Neural cell (in vitro differentiated cells): ENCODE measurements around the gene DCAF12L2. TPM values are rescaled to one million over a fixed set of nuclear protein-coding genes. Genes with fewer than 3 reads are reported as not detected.
"Not testable (repeated sequence)": the region's sequence is repeated elsewhere in the genome, so short reads cannot be mapped to it uniquely, and the experiment has no call there.

Experiments used
- H2AFZ ChIP-seq: fragments of 200-600, 300-800 bp; sonication (generic), shearing (Covaris generic); 2 replicates; pipeline ENCODE4 v1.6.0; 2014; ENCODE audit warnings: low read depth, mild to moderate bottlenecking, antibody characterized with exemption, low read length, moderate library complexity
- H3F3A ChIP-seq: fragments of 200-600 bp; shearing (Covaris generic); 2 replicates; pipeline ENCODE4 v1.6.1; 2016; ENCODE audit warnings: mild to moderate bottlenecking, moderate library complexity, mixed read lengths, antibody characterized with exemption, low read length; ENCODE audit not compliant: insufficient read depth, poor library complexity, severe bottlenecking
- H3K27ac ChIP-seq: fragments of 200-600, 300-800 bp; sonication (generic), shearing (Covaris generic); 2 replicates; pipeline ENCODE4 v1.5.1; 2014; ENCODE audit warnings: mild to moderate bottlenecking, low read length, moderate library complexity
- H3K27me3 ChIP-seq: fragments of 300-800, 200-600 bp; sonication (generic), shearing (Covaris generic); 2 replicates; pipeline ENCODE4 v1.6.0; 2014; ENCODE audit warnings: mild to moderate bottlenecking, low read depth, low read length, moderate library complexity; ENCODE audit not compliant: insufficient read depth
- H3K36me3 ChIP-seq: fragments of 300-800, 200-600 bp; sonication (generic), shearing (Covaris generic); 2 replicates; pipeline ENCODE4 v1.5.1; 2014; ENCODE audit warnings: mild to moderate bottlenecking, antibody characterized with exemption, low read length, moderate library complexity; ENCODE audit not compliant: insufficient read depth
- H3K4me2 ChIP-seq: fragments of 300-800, 200-600 bp; sonication (generic), shearing (Covaris generic); 2 replicates; pipeline ENCODE4 v1.6.0; 2014; ENCODE audit warnings: mild to moderate bottlenecking, low read length
- H3K4me3 ChIP-seq: fragments of 300-800, 200-600 bp; sonication (generic), shearing (Covaris generic); 2 replicates; pipeline ENCODE4 v1.5.1; 2014; ENCODE audit warnings: mild to moderate bottlenecking, low read length, moderate library complexity
- H3K79me2 ChIP-seq: fragments of 200-600 bp; shearing (Covaris generic); replicated peaks from 2 replicates; pipeline ENCODE4 v1.6.0; 2014; ENCODE audit warnings: mild to moderate bottlenecking, low read length, moderate library complexity; ENCODE audit not compliant: insufficient read depth
- H3K9ac ChIP-seq: fragments of 300-800, 200-600 bp; sonication (generic), shearing (Covaris generic); 2 replicates; pipeline ENCODE4 v1.6.1; 2016; ENCODE audit warnings: mild to moderate bottlenecking, low read length, mixed read lengths
- H3K9me2 ChIP-seq: fragments of 200-600 bp; shearing (Covaris generic); 2 replicates; pipeline ENCODE4 v1.6.1; 2016; ENCODE audit warnings: mild to moderate bottlenecking, low read length, mixed read lengths; ENCODE audit not compliant: insufficient read depth
- H3K9me3 ChIP-seq: fragments of 200-600, 300-800 bp; sonication (generic), shearing (Covaris generic); 2 replicates; pipeline ENCODE4 v1.6.1; 2016; ENCODE audit warnings: mild to moderate bottlenecking, mixed run types, low read length, moderate library complexity, mixed read lengths
- H4K20me1 ChIP-seq: fragments of 200-600 bp; shearing (Covaris generic); 2 replicates; pipeline ENCODE4 v1.6.1; 2016; ENCODE audit warnings: mild to moderate bottlenecking, mixed run types; ENCODE audit not compliant: insufficient read depth
- EP300 ChIP-seq: fragments of 450-650 bp; conservative IDR thresholded peaks from 2 replicates; pipeline ENCODE4 v1.6.1; 2014; ENCODE audit warnings: antibody characterized with exemption, mild to moderate bottlenecking, moderate library complexity; ENCODE audit not compliant: poor library complexity, severe bottlenecking
- EZH2 ChIP-seq: fragments of 200-600, 300-800 bp; shearing (Covaris generic), sonication (generic); IDR thresholded peaks from 2 replicates; pipeline ENCODE4 v1.6.1; 2014; ENCODE audit warnings: antibody characterized with exemption, low read length, borderline replicate concordance, mild to moderate bottlenecking; ENCODE audit not compliant: insufficient read depth, poor library complexity, severe bottlenecking
- MXI1 ChIP-seq: fragments of 450-650 bp; conservative IDR thresholded peaks from 2 replicates; pipeline ENCODE4 v1.6.1; 2014; ENCODE audit warnings: antibody characterized with exemption, mild to moderate bottlenecking; ENCODE audit not compliant: poor library complexity, severe bottlenecking
- POLR2AphosphoS5 ChIP-seq: IDR thresholded peaks from 2 replicates; pipeline ENCODE4 v1.6.1; 2012
- RAD21 ChIP-seq: fragments of 450-650 bp; conservative IDR thresholded peaks from 2 replicates; pipeline ENCODE4 v1.6.1; 2014; ENCODE audit warnings: antibody characterized with exemption, mild to moderate bottlenecking, moderate library complexity
- SMC3 ChIP-seq: fragments of 450-650 bp; conservative IDR thresholded peaks from 2 replicates; pipeline ENCODE4 v1.6.1; 2014; ENCODE audit warnings: antibody characterized with exemption, mild to moderate bottlenecking, moderate library complexity; ENCODE audit not compliant: poor library complexity
- TAF1 ChIP-seq: IDR thresholded peaks from 2 replicates; pipeline ENCODE4 v1.6.1; 2012; ENCODE audit warnings: low read depth
- polyA minus RNA-seq: library from RNA; depleted of rRNA, polyadenylated mRNA; stranded (reverse); fragments of >200 nt; gene quantifications from 2 replicates; pipeline ENCODE4 v1.2.3, GENCODE V29; 2014
- polyA plus RNA-seq: library from polyadenylated mRNA; depleted of rRNA; stranded (reverse); fragments of >200 nt; gene quantifications from 2 replicates; pipeline ENCODE4 v1.2.3, GENCODE V29; 2014
- TF ChIP-seq, protein P1 (sequence below): fragments of 450-650 bp; IDR thresholded peaks from 2 replicates; pipeline ENCODE4 v1.5.1; 2014; ENCODE audit warnings: antibody characterized with exemption, mild to moderate bottlenecking, moderate library complexity; ENCODE audit not compliant: poor library complexity, severe bottlenecking
- TF ChIP-seq, protein P2 (sequence below): IDR thresholded peaks from 2 replicates; pipeline ENCODE4 v1.6.1; 2012; ENCODE audit warnings: borderline replicate concordance

DCAF12L2 gene
- 1.4 and 1.8 TPM in 2 replicates for polyA plus RNA-seq
- 1.2 and 1.5 TPM in 2 replicates for polyA minus RNA-seq

DNA sequence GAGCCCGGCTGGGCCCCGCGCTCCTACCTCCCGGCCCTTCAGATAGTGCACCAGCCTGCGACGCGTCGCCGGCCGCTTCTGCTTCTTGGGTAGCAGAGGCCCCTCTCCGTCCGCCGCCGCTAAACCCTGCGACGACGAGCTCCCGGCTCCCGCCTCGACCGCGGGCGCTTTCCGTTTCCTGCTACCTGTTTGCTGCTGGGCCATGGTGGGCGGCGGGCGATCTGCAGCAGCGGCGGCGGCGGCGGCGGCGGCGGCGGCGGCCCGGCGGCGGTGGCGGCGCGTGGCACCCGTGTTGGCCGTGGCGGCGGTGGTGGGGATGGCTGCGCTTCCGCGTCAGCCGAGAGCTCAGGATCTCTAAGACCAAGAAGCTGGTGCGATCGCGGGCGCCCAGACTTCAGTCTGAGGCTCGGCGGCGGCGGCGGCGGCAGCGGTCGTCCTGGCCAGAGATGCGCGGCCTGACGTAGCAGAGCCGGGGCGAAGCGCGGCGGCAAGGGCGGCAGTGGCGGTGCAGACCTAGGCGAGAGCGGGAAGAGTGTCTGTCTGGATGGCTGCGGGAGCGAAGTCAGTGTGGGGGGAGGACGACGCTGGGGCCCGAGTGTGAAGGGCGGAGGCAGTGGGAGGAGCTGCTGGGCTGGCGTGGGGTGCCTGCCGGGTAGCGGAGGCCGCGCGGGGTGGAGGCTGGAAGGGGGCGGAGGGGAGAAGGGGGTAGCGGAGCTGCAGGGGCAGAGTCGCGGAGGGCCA, at the start of gene DCAF12L2:
Gene DCAF12L2, minus strand, starts transcription at position 569 of the 741 bp plus-strand sequence. Its CDS starts 365 bp downstream, at position 204.
- H3K27me3 ChIP-seq: no peaks in the 10 kb centered on the region
- no peak for TF ChIP-seq MXI1
- TF ChIP-seq RAD21: peak; percentile 33
- H3K9me2 ChIP-seq: no peaks in the 10 kb centered on the region
- no peaks in the 10 kb centered on the region for H3F3A ChIP-seq
- H3K79me2 ChIP-seq: no peaks in the 10 kb centered on the region
- peak within 1 kb of the TSS; percentile 53 for H3K9ac ChIP-seq
- no peaks in the 10 kb centered on the region for H3K9me3 ChIP-seq
- no peak within 1 kb of the TSS for H2AFZ ChIP-seq
- H3K27ac ChIP-seq: no peak within 1 kb of the TSS
- H3K4me2 ChIP-seq: no peak within 1 kb of the TSS
- no peaks in the 10 kb centered on the region for H4K20me1 ChIP-seq
- peak within 1 kb of the TSS; percentile 68 for H3K4me3 ChIP-seq
- H3K36me3 ChIP-seq: no peaks in the 10 kb centered on the region

DNA sequence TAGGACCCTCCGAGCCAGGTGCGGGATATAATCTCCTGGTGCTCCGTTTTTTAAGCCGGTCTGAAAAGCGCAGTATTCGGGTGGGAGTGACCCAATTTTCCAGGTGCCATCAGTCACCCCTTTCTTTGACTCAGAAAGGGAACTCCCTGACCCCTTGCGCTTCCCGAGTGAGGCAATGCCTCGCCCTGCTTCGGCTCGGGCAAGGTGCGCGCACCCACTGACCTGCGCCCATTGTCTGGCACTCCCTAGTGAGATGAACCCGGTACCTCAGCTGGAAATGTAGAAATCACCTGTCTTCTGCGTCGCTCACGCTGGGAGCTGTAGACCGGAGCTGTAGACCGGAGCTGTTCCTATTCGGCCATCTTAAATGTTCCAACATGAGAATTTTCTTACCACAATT, 24.8 kb upstream of the DCAF12L2 start:
- H3K4me3 ChIP-seq: not testable (repeated sequence)

DNA sequence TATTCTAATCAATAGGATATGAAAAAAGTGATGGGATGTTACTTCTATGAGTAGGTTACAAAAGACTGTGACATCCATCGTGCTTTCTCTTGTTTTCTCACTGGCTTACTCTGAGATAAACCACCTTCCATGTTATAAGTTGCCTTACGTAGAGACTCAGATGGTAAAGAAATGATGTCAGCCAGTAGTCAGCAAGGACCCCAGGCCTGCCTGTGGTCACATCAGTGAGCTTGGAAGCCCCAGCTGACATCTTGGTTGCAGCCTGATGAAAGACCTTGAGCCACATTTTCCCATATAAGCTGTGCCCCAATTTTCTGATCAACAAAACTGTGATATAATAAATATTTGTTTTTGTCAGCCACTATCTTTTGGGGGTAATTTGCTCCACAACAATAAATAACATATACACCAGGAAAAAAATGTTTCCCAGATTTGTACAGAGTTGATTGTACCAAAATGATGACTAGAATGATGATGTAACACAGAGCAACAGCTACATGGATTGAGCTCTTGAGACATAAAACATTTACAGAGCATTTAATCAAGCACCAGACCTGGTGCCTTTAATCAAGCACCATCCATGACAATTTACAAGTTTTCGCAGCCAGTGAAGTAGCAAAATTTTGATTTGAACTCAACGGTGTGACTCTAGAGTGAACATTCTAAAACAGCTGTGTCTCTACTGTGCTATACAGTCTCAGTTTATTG, 11.2 kb upstream of the DCAF12L2 start:
- H3K36me3 ChIP-seq: no peaks in the 10 kb centered on the region
- TF ChIP-seq, protein P1, sequence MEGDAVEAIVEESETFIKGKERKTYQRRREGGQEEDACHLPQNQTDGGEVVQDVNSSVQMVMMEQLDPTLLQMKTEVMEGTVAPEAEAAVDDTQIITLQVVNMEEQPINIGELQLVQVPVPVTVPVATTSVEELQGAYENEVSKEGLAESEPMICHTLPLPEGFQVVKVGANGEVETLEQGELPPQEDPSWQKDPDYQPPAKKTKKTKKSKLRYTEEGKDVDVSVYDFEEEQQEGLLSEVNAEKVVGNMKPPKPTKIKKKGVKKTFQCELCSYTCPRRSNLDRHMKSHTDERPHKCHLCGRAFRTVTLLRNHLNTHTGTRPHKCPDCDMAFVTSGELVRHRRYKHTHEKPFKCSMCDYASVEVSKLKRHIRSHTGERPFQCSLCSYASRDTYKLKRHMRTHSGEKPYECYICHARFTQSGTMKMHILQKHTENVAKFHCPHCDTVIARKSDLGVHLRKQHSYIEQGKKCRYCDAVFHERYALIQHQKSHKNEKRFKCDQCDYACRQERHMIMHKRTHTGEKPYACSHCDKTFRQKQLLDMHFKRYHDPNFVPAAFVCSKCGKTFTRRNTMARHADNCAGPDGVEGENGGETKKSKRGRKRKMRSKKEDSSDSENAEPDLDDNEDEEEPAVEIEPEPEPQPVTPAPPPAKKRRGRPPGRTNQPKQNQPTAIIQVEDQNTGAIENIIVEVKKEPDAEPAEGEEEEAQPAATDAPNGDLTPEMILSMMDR: no peak
- TF ChIP-seq POLR2AphosphoS5 (no peak), TAF1 (no peak), EZH2 (no peak), SMC3 (no peak), MXI1 (no peak), EP300 (no peak)
- TF ChIP-seq, protein P2, sequence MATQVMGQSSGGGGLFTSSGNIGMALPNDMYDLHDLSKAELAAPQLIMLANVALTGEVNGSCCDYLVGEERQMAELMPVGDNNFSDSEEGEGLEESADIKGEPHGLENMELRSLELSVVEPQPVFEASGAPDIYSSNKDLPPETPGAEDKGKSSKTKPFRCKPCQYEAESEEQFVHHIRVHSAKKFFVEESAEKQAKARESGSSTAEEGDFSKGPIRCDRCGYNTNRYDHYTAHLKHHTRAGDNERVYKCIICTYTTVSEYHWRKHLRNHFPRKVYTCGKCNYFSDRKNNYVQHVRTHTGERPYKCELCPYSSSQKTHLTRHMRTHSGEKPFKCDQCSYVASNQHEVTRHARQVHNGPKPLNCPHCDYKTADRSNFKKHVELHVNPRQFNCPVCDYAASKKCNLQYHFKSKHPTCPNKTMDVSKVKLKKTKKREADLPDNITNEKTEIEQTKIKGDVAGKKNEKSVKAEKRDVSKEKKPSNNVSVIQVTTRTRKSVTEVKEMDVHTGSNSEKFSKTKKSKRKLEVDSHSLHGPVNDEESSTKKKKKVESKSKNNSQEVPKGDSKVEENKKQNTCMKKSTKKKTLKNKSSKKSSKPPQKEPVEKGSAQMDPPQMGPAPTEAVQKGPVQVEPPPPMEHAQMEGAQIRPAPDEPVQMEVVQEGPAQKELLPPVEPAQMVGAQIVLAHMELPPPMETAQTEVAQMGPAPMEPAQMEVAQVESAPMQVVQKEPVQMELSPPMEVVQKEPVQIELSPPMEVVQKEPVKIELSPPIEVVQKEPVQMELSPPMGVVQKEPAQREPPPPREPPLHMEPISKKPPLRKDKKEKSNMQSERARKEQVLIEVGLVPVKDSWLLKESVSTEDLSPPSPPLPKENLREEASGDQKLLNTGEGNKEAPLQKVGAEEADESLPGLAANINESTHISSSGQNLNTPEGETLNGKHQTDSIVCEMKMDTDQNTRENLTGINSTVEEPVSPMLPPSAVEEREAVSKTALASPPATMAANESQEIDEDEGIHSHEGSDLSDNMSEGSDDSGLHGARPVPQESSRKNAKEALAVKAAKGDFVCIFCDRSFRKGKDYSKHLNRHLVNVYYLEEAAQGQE: no peak

More for the DNA sequence above, 24.8 kb upstream of the DCAF12L2 start:
- not testable (repeated sequence) for H3K9me2 ChIP-seq, H2AFZ ChIP-seq, H3K4me2 ChIP-seq, H3K79me2 ChIP-seq, H3K9ac ChIP-seq, H3K27me3 ChIP-seq, H3F3A ChIP-seq, H3K27ac ChIP-seq, H4K20me1 ChIP-seq, H3K36me3 ChIP-seq, H3K9me3 ChIP-seq

More for the DNA sequence above, 11.2 kb upstream of the DCAF12L2 start:
- H3K9me3 ChIP-seq: no peaks in the 10 kb centered on the region
- no peaks in the 10 kb centered on the region for H3K79me2 ChIP-seq
- no peaks in the 10 kb centered on the region for H4K20me1 ChIP-seq
- no peak overlapping the region for H2AFZ ChIP-seq
- H3K9ac ChIP-seq: no peak overlapping the region
- H3K27me3 ChIP-seq: no peaks in the 10 kb centered on the region
- H3K4me2 ChIP-seq: no peak overlapping the region
- H3K27ac ChIP-seq: no peak overlapping the region
- H3F3A ChIP-seq: no peaks in the 10 kb centered on the region
- no peaks in the 10 kb centered on the region for H3K9me2 ChIP-seq
- no peak overlapping the region for H3K4me3 ChIP-seq
